Esophagus squamous epithelium (tissue), 4 donors: Measurements from ENCODE around the gene NUP188.

Experiments used
- CTCF ChIP-seq, 6 experiments: fragments of 450-650 bp in 4 of 6; fragments of 200-600 bp in 2 of 6; sonication (generic) in 2 of 6; IDR thresholded peaks; one replicate each; pipeline ENCODE4 v1.5.1; 2016 to 2019; ENCODE audit warnings: antibody characterized with exemption in 6 of 6, mild to moderate bottlenecking in 4 of 6, moderate library complexity in 4 of 6
- POLR2A ChIP-seq, 4 donors: fragments of 450-650 bp; IDR thresholded peaks; one replicate each; pipeline ENCODE4 v1.6.1; 2017; ENCODE audit warnings: antibody characterized with exemption in 4 of 4, mild to moderate bottlenecking in 4 of 4, moderate library complexity in 3 of 4

DNA sequence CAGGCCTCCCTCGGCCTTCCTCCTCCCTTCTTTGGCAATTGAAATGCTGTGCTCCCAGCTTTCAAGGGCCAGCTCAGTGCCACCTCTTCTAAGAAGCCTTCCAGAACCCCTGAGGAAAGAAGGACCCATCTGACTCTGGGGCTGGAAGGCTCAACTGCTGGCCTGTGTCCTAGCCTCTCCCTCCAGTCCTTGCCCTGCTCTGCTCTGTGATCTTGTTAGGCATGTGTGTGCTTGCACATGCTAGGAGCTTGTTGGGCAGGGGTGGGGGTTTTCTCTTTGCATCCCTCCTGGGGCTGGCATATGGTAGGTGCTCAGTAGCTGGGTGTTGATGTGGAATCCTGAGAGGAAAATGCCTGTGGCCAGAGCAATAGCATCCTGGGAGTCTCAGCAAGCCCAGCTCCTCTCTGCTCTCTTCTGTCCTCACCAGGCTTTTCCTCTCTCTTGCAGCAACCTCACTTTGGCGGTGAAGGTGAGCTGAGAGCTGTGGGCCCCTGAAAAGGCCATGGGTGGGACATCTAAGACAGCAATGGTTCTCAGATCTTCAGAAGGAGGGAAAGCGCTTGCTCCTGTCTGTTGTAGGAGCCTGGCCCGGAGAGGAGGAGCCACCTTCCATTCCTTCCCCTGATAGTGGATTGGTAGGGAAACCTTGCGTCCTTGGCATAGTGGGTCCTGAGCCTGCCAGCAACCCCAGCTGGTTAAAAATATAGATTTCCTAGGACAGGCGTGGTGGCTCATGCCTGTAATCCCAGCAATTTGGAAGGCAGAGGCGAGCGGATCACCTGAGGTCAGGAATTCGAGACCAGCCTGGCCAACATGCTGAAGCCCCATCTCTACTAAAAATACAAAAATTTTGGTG, 10.0 kb upstream of the NUP188 start:
- no peak for TF ChIP-seq POLR2A (IDR thresholded peaks at IDR 0.05)
- TF ChIP-seq CTCF (IDR thresholded peaks at IDR 0.05) = no peak
